ENCODE measurements around the gene SFT2D1. TPM values are rescaled to one million over a fixed set of nuclear protein-coding genes. Genes with fewer than 3 reads are reported as not detected.

SFT2D1 gene
- total RNA-seq, 1 experiment from 2014 or later, result 27.6 TPM

DNA sequence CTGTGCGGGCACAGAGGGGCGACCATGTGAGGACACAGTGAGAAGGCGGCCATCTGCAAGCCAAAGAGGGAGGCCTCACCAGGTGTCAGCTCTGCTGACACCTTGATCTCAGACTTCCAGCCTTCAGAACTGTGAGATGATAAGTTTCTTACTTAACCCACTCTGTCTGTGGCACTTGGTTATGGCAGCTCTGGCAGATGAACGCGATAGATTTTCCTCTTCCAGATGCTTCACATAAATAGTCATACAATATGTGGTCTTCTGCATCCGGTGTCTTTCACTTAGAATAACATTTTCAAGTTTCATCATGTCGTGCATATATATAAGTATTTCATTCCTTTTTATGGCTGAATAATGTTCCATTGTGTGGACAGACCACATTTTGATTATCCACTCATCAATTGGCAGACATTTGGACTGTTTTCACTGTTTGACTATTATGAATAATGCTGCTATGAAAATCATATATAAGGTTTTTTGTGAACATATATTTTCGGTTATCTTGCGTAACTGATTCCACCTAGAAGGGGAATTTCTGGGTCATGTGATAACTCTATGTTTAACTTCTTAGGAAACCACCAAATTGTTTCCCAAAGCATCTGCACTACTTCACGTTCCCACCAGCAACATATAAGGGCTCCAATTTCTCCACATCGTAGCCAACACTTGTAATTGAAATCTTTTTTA, 64.3 kb downstream of the SFT2D1 start:
- DNase-seq (ENCODE audit: low spot score), result no peak

DNA sequence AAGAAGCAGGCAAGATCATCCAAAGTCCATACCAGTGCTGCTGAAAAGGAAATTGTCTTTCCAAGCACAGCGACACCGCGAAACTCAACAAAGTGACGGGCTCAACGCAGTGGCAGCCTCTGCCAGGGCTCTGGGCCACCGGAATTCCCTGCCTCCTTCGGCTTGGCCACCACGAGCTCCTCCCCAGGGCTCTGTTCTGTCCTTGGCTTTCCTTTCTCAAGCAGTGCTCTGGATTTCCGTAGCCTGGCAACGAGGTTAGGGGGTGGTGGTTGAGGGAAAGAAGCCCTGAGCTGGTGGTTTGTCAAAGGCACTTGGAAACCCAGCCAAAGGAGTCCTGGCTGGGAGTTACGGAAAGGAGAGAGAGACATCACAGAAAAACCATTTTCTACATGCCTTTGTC, 65.3 kb downstream of the SFT2D1 start:
- DNase-seq (ENCODE audit: low spot score), result peak; percentile 24

GRCh38 chr6:166275714-166276166, 66.6 kb downstream of the SFT2D1 start:
- DNase-seq (ENCODE audit: low spot score), result no peak

DNA sequence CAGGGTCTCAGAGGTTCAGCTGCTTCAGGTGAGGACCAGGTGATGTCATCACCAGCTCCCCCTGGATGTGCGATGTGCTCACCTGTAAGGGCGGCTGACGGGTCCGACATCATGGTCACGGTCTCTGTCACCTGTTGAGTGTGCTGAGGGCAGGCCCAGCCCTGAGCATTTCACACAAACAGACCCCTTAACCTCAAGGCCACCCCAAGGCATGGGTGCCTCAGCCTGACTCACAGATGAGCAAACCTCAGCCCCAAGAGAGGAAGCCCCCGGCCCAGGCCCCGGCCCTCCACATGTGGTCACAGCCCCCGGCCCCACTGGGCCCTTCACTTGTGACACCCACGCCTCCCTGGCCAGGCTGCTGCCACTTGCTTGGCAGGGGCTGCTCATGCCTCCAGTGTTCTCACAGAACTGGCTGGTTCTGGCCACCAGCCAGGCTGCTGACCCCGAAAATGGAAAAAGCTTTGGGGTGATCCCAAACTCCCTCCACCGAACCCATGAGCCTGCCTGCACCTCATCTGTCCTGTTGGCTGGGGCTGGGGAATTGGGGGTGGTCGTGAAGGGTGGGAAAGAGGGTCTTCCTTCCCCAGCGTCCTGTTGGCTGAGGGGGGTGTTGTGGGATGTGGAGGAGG, 67.5 kb downstream of the SFT2D1 start:
- no peak for DNase-seq (ENCODE audit: low spot score)

DNA sequence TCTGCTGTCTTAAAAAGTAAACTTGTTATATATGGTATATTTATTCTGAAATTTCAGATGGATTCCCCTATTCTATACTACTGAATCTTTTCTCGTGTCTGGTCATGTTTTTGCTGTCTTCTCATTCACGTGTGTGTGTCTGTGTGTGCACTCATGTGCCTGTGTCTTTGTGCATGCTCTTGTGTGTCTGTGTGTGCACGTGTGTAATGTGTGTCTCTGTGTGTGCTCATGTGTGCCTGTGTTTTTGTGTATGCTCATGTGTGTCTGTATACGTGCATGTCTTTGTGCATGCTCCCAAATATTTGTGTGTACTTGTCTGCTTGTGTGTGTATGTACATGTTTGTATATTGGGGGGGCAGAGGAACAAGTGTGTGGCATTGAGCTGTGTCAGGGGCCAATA, 68.2 kb downstream of the SFT2D1 start:
- DNase-seq (ENCODE audit: low spot score), result no peak

GRCh38 chr6:166271376-166271765, 71.0 kb downstream of the SFT2D1 start:
- DNase-seq (ENCODE audit: low spot score), result no peak

DNA sequence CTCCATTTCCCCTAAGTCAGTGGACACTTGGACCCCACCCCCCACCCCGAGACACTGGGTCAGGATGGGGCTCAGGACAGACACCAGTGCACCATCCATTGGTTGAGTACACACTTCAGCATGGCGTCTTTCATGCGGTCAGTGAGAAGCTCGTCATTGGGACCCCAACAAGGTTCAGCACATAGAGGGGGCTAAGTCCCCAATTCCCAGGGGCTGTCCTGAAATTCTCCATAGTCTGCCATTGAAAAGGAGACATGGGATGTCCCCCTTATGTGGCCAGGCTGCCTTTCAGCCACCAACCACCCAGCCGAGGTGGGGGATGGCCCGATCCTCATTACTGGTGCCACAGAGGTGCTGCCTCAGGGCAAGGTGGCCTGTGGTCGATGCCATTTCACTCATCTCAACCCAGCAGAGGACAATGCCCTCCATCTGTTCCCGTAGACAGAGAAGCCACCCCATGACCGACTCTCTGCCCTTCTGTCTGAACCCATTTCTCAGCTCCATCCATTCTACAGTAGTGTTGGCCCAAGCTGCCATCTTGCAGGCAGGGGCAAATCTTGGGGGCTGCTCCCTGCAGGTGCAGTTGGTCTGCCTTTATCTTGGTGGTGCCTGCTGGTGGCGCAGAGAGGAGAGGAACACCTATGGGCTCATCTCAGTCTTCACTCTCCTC, 71.5 kb downstream of the SFT2D1 start:
- DNase-seq (ENCODE audit: low spot score), result no peak

Other genes with a start within 250 kb of the SFT2D1 start
- not detected in 2 replicates for gene TBXT, start 174.7 kb downstream of the SFT2D1 start, total RNA-seq (2014; rRNA removed; shearing (Covaris generic))
- not detected in 2 replicates for gene PRR18, start 34.2 kb downstream of the SFT2D1 start, total RNA-seq (2014; rRNA removed; shearing (Covaris generic))
- gene MPC1, start 40.4 kb upstream of the SFT2D1 start, total RNA-seq (2014; rRNA removed; shearing (Covaris generic)), result 46.1 and 64.0 TPM in 2 replicates
- 0.04 and 0.08 TPM in 2 replicates for gene RAMACL, start 244.1 kb upstream of the SFT2D1 start, total RNA-seq (2014; rRNA removed; shearing (Covaris generic))